Neural cell (in vitro differentiated cells): ENCODE measurements around the gene SH3GL2. TPM values are rescaled to one million over a fixed set of nuclear protein-coding genes. Genes with fewer than 3 reads are reported as not detected.

ENCODE experiments used
- H2AFZ ChIP-seq: fragments of 200-600, 300-800 bp; sonication (generic), shearing (Covaris generic); 2 replicates; pipeline ENCODE4 v1.6.0; 2014; ENCODE audit warnings: low read depth, mild to moderate bottlenecking, antibody characterized with exemption, low read length, moderate library complexity
- H3F3A ChIP-seq: fragments of 200-600 bp; shearing (Covaris generic); 2 replicates; pipeline ENCODE4 v1.6.1; 2016; ENCODE audit warnings: mild to moderate bottlenecking, moderate library complexity, mixed read lengths, antibody characterized with exemption, low read length; ENCODE audit not compliant: insufficient read depth, poor library complexity, severe bottlenecking
- H3K27ac ChIP-seq: fragments of 200-600, 300-800 bp; sonication (generic), shearing (Covaris generic); 2 replicates; pipeline ENCODE4 v1.5.1; 2014; ENCODE audit warnings: mild to moderate bottlenecking, low read length, moderate library complexity
- H3K27me3 ChIP-seq: fragments of 300-800, 200-600 bp; sonication (generic), shearing (Covaris generic); 2 replicates; pipeline ENCODE4 v1.6.0; 2014; ENCODE audit warnings: mild to moderate bottlenecking, low read depth, low read length, moderate library complexity; ENCODE audit not compliant: insufficient read depth
- H3K36me3 ChIP-seq: fragments of 300-800, 200-600 bp; sonication (generic), shearing (Covaris generic); 2 replicates; pipeline ENCODE4 v1.5.1; 2014; ENCODE audit warnings: mild to moderate bottlenecking, antibody characterized with exemption, low read length, moderate library complexity; ENCODE audit not compliant: insufficient read depth
- H3K4me2 ChIP-seq: fragments of 300-800, 200-600 bp; sonication (generic), shearing (Covaris generic); 2 replicates; pipeline ENCODE4 v1.6.0; 2014; ENCODE audit warnings: mild to moderate bottlenecking, low read length
- H3K4me3 ChIP-seq: fragments of 300-800, 200-600 bp; sonication (generic), shearing (Covaris generic); 2 replicates; pipeline ENCODE4 v1.5.1; 2014; ENCODE audit warnings: mild to moderate bottlenecking, low read length, moderate library complexity
- H3K79me2 ChIP-seq: fragments of 200-600 bp; shearing (Covaris generic); replicated peaks from 2 replicates; pipeline ENCODE4 v1.6.0; 2014; ENCODE audit warnings: mild to moderate bottlenecking, low read length, moderate library complexity; ENCODE audit not compliant: insufficient read depth
- H3K9ac ChIP-seq: fragments of 300-800, 200-600 bp; sonication (generic), shearing (Covaris generic); 2 replicates; pipeline ENCODE4 v1.6.1; 2016; ENCODE audit warnings: mild to moderate bottlenecking, low read length, mixed read lengths
- H3K9me2 ChIP-seq: fragments of 200-600 bp; shearing (Covaris generic); 2 replicates; pipeline ENCODE4 v1.6.1; 2016; ENCODE audit warnings: mild to moderate bottlenecking, low read length, mixed read lengths; ENCODE audit not compliant: insufficient read depth
- H3K9me3 ChIP-seq: fragments of 200-600, 300-800 bp; sonication (generic), shearing (Covaris generic); 2 replicates; pipeline ENCODE4 v1.6.1; 2016; ENCODE audit warnings: mild to moderate bottlenecking, mixed run types, low read length, moderate library complexity, mixed read lengths
- H4K20me1 ChIP-seq: fragments of 200-600 bp; shearing (Covaris generic); 2 replicates; pipeline ENCODE4 v1.6.1; 2016; ENCODE audit warnings: mild to moderate bottlenecking, mixed run types; ENCODE audit not compliant: insufficient read depth
- EP300 ChIP-seq: fragments of 450-650 bp; conservative IDR thresholded peaks from 2 replicates; pipeline ENCODE4 v1.6.1; 2014; ENCODE audit warnings: antibody characterized with exemption, mild to moderate bottlenecking, moderate library complexity; ENCODE audit not compliant: poor library complexity, severe bottlenecking
- EZH2 ChIP-seq: fragments of 200-600, 300-800 bp; shearing (Covaris generic), sonication (generic); IDR thresholded peaks from 2 replicates; pipeline ENCODE4 v1.6.1; 2014; ENCODE audit warnings: antibody characterized with exemption, low read length, borderline replicate concordance, mild to moderate bottlenecking; ENCODE audit not compliant: insufficient read depth, poor library complexity, severe bottlenecking
- MXI1 ChIP-seq: fragments of 450-650 bp; conservative IDR thresholded peaks from 2 replicates; pipeline ENCODE4 v1.6.1; 2014; ENCODE audit warnings: antibody characterized with exemption, mild to moderate bottlenecking; ENCODE audit not compliant: poor library complexity, severe bottlenecking
- POLR2AphosphoS5 ChIP-seq: IDR thresholded peaks from 2 replicates; pipeline ENCODE4 v1.6.1; 2012
- RAD21 ChIP-seq: fragments of 450-650 bp; conservative IDR thresholded peaks from 2 replicates; pipeline ENCODE4 v1.6.1; 2014; ENCODE audit warnings: antibody characterized with exemption, mild to moderate bottlenecking, moderate library complexity
- SMC3 ChIP-seq: fragments of 450-650 bp; conservative IDR thresholded peaks from 2 replicates; pipeline ENCODE4 v1.6.1; 2014; ENCODE audit warnings: antibody characterized with exemption, mild to moderate bottlenecking, moderate library complexity; ENCODE audit not compliant: poor library complexity
- TAF1 ChIP-seq: IDR thresholded peaks from 2 replicates; pipeline ENCODE4 v1.6.1; 2012; ENCODE audit warnings: low read depth
- polyA plus RNA-seq: library from polyadenylated mRNA; depleted of rRNA; stranded (reverse); fragments of >200 nt; gene quantifications from 2 replicates; pipeline ENCODE4 v1.2.3, GENCODE V29; 2014
- TF ChIP-seq, protein P1 (sequence below): fragments of 450-650 bp; IDR thresholded peaks from 2 replicates; pipeline ENCODE4 v1.5.1; 2014; ENCODE audit warnings: antibody characterized with exemption, mild to moderate bottlenecking, moderate library complexity; ENCODE audit not compliant: poor library complexity, severe bottlenecking
- TF ChIP-seq, protein P2 (sequence below): IDR thresholded peaks from 2 replicates; pipeline ENCODE4 v1.6.1; 2012; ENCODE audit warnings: borderline replicate concordance

The SH3GL2 gene
- polyA plus RNA-seq, 1 donor from 2014 or later, result 13.5 TPM

DNA sequence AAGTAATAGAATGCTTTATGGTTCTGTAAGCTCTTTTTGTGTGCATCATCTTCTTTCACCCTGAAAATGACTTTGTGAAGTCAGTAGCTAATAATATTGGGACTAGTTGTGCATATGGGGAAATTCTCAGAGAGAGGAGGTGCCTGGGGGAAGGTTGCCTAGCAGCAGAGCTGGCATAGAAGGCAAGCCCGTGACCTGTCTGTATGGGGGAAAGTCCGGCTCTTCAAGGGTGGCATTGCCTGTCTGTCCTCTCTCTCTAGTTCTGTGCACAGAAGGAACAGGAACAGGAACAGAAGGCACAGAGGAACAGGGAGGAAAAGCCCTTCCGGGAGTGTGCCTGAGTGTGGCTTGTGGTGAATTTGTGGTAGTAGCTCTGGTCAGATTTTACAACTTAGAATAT is 33.1 kb downstream of the SH3GL2 start:
- TF ChIP-seq SMC3 (no peak), EP300 (no peak)
- Histone ChIP-seq H4K20me1 (no peaks in the 10 kb centered on the region), H3K27me3 (no peaks in the 10 kb centered on the region)

DNA sequence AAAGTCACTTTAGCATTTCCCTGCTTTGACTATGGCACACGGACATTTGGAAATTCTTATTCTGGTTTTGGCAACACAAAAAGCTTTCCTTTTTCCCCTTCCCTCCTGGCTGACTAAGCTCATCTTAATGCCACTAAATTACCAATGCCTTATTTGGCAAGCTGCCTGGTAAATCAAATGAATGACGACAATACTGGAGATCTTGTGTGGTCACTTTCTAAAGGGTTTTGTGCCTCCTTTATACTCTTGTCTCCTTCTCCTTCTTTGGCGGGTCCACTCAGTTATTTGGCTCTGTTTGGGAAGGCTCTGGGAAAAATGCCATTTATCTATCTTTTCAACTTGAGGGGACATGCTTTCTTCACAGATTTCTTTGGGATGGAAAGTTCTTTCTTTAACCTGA is 34.9 kb downstream of the SH3GL2 start:
- Histone ChIP-seq H3K4me2 (no peak overlapping the region), H3K9ac (no peak overlapping the region), H3K9me3 (no peaks in the 10 kb centered on the region), H3K4me3 (no peak overlapping the region), H3F3A (no peaks in the 10 kb centered on the region), H3K79me2 (no peaks in the 10 kb centered on the region), H3K9me2 (no peaks in the 10 kb centered on the region), H3K27ac (no peak overlapping the region), H3K27me3 (no peaks in the 10 kb centered on the region), H2AFZ (no peak overlapping the region), H3K36me3 (no peaks in the 10 kb centered on the region), H4K20me1 (no peaks in the 10 kb centered on the region)
- TF ChIP-seq SMC3 (no peak), POLR2AphosphoS5 (no peak), EZH2 (no peak), MXI1 (no peak), TAF1 (no peak), RAD21 (no peak)
- TF ChIP-seq, protein P1, sequence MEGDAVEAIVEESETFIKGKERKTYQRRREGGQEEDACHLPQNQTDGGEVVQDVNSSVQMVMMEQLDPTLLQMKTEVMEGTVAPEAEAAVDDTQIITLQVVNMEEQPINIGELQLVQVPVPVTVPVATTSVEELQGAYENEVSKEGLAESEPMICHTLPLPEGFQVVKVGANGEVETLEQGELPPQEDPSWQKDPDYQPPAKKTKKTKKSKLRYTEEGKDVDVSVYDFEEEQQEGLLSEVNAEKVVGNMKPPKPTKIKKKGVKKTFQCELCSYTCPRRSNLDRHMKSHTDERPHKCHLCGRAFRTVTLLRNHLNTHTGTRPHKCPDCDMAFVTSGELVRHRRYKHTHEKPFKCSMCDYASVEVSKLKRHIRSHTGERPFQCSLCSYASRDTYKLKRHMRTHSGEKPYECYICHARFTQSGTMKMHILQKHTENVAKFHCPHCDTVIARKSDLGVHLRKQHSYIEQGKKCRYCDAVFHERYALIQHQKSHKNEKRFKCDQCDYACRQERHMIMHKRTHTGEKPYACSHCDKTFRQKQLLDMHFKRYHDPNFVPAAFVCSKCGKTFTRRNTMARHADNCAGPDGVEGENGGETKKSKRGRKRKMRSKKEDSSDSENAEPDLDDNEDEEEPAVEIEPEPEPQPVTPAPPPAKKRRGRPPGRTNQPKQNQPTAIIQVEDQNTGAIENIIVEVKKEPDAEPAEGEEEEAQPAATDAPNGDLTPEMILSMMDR, result no peak

More for the DNA sequence above, 33.1 kb downstream of the SH3GL2 start:
- Histone ChIP-seq H3F3A (no peaks in the 10 kb centered on the region), H3K36me3 (no peaks in the 10 kb centered on the region), H3K9me3 (no peaks in the 10 kb centered on the region), H3K79me2 (no peaks in the 10 kb centered on the region), H3K4me2 (no peak overlapping the region), H3K9me2 (no peaks in the 10 kb centered on the region), H3K4me3 (no peak overlapping the region), H2AFZ (no peak overlapping the region), H3K27ac (no peak overlapping the region), H3K9ac (no peak overlapping the region)

DNA sequence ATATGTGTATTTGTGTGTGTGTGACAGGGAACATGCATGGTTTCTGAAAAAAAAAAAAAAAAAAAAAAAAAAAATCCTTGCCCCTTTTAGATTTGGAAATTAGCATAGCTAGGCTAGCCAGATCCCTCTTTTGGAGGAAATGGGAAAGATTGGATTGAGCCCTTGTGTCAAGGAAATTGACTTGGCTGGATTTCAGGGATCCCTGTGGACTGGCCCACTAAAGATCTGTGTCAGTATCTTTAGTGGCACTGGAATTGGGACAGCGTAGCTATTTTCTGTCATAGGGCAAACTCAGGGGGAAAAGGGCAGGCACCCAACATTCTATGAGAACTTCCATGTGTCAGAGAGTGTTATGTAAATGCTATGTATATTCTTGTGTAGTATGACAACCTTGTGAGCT is 35.4 kb downstream of the SH3GL2 start:
- no peak for TF ChIP-seq POLR2AphosphoS5
- TF ChIP-seq EZH2, result no peak
- TF ChIP-seq, protein P1, result no peak
- TF ChIP-seq TAF1, result no peak
- no peak for TF ChIP-seq MXI1
- TF ChIP-seq EP300, result no peak
- TF ChIP-seq, protein P2, sequence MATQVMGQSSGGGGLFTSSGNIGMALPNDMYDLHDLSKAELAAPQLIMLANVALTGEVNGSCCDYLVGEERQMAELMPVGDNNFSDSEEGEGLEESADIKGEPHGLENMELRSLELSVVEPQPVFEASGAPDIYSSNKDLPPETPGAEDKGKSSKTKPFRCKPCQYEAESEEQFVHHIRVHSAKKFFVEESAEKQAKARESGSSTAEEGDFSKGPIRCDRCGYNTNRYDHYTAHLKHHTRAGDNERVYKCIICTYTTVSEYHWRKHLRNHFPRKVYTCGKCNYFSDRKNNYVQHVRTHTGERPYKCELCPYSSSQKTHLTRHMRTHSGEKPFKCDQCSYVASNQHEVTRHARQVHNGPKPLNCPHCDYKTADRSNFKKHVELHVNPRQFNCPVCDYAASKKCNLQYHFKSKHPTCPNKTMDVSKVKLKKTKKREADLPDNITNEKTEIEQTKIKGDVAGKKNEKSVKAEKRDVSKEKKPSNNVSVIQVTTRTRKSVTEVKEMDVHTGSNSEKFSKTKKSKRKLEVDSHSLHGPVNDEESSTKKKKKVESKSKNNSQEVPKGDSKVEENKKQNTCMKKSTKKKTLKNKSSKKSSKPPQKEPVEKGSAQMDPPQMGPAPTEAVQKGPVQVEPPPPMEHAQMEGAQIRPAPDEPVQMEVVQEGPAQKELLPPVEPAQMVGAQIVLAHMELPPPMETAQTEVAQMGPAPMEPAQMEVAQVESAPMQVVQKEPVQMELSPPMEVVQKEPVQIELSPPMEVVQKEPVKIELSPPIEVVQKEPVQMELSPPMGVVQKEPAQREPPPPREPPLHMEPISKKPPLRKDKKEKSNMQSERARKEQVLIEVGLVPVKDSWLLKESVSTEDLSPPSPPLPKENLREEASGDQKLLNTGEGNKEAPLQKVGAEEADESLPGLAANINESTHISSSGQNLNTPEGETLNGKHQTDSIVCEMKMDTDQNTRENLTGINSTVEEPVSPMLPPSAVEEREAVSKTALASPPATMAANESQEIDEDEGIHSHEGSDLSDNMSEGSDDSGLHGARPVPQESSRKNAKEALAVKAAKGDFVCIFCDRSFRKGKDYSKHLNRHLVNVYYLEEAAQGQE, result no peak
- TF ChIP-seq RAD21, result no peak
- no peak for TF ChIP-seq SMC3
- H3K27me3 ChIP-seq, result no peaks in the 10 kb centered on the region
- no peak overlapping the region for H3K4me2 ChIP-seq
- H3K9me2 ChIP-seq, result no peaks in the 10 kb centered on the region
- no peak overlapping the region for H2AFZ ChIP-seq
- H4K20me1 ChIP-seq, result no peaks in the 10 kb centered on the region
- H3K9ac ChIP-seq, result no peak overlapping the region
- H3K9me3 ChIP-seq, result no peaks in the 10 kb centered on the region
- H3F3A ChIP-seq, result no peaks in the 10 kb centered on the region
- H3K36me3 ChIP-seq, result no peaks in the 10 kb centered on the region
- H3K27ac ChIP-seq, result no peak overlapping the region
- no peak overlapping the region for H3K4me3 ChIP-seq
- no peaks in the 10 kb centered on the region for H3K79me2 ChIP-seq
